Loucy (cell line): Measurements from ENCODE around the gene GJA3.

Experiments used
- H2AFZ ChIP-seq: fragments of 200-600 bp; sonication (generic); 2 replicates; pipeline ENCODE4 v1.6.0; 2016; ENCODE audit warnings: antibody characterized with exemption, mild to moderate bottlenecking, low read length, moderate library complexity
- H3F3A ChIP-seq: fragments of 200-600 bp; 2 replicates; pipeline ENCODE4 v1.6.0; 2016; ENCODE audit warnings: antibody characterized with exemption, low read depth, mild to moderate bottlenecking
- H3K27me3 ChIP-seq: fragments of 200-600 bp; sonication (generic); 2 replicates; pipeline ENCODE4 v1.6.1; 2014; ENCODE audit warnings: low read length, mild to moderate bottlenecking; ENCODE audit not compliant: insufficient read depth, poor library complexity, severe bottlenecking
- H3K36me3 ChIP-seq: fragments of 200-600 bp; sonication (generic); 2 replicates; pipeline ENCODE4 v1.6.1; 2016; ENCODE audit warnings: low read length; ENCODE audit not compliant: insufficient read depth
- H3K4me1 ChIP-seq: fragments of 200-600 bp; sonication (generic); 2 replicates; pipeline ENCODE4 v1.5.1; 2014; ENCODE audit warnings: low read length, mild to moderate bottlenecking; ENCODE audit not compliant: insufficient read depth, poor library complexity, severe bottlenecking
- H3K4me2 ChIP-seq: fragments of 200-600 bp; sonication (generic); 2 replicates; pipeline ENCODE4 v1.6.0; 2014; ENCODE audit warnings: antibody characterized with exemption, low read length, low read depth, mild to moderate bottlenecking; ENCODE audit not compliant: poor library complexity, severe bottlenecking
- H3K4me3 ChIP-seq: fragments of 200-600 bp; sonication (generic); 2 replicates; pipeline ENCODE4 v1.5.1; 2014; ENCODE audit warnings: low read length, mild to moderate bottlenecking, mixed read lengths; ENCODE audit not compliant: poor library complexity, severe bottlenecking
- H3K79me2 ChIP-seq: fragments of 200-600 bp; sonication (generic); 2 replicates; pipeline ENCODE4 v1.6.1; 2014; ENCODE audit warnings: low read length; ENCODE audit not compliant: insufficient read depth
- H3K9ac ChIP-seq: fragments of 200-600 bp; sonication (generic); 2 replicates; pipeline ENCODE4 v1.6.0; 2014; ENCODE audit warnings: mild to moderate bottlenecking, low read depth, low read length, moderate library complexity; ENCODE audit not compliant: poor library complexity, severe bottlenecking
- H3K9me2 ChIP-seq: fragments of 200-600 bp; sonication (generic); replicated peaks from 2 replicates; pipeline ENCODE4 v1.6.1; 2016; ENCODE audit warnings: low read depth, low read length, mixed read lengths
- H3K9me3 ChIP-seq: fragments of 200-600 bp; sonication (generic); 2 replicates; pipeline ENCODE4 v1.6.1; 2014; ENCODE audit warnings: mild to moderate bottlenecking, antibody characterized with exemption, low read length, low read depth; ENCODE audit not compliant: insufficient read depth
- H4K20me1 ChIP-seq: fragments of 200-600 bp; sonication (generic); 2 replicates; pipeline ENCODE4 v1.6.0; 2014; ENCODE audit warnings: antibody characterized with exemption, low read length, mild to moderate bottlenecking; ENCODE audit not compliant: insufficient read depth, poor library complexity, severe bottlenecking
- EZH2phosphoT487 ChIP-seq: fragments of 200-600 bp; IDR thresholded peaks from 2 replicates; pipeline ENCODE4 v1.6.1; 2018; ENCODE audit warnings: antibody characterized with exemption, mild to moderate bottlenecking, moderate library complexity, borderline replicate concordance
- TF ChIP-seq, protein P1 (sequence below): fragments of 200-600 bp; sonication (generic); conservative IDR thresholded peaks from 2 replicates; pipeline ENCODE4 v1.5.1; 2014; ENCODE audit warnings: mild to moderate bottlenecking, antibody characterized with exemption, low read length

GJA3 gene

GRCh38 chr13:20190481-20191310 lies 29.8 kb upstream of the GJA3 start:
- no peak for TF ChIP-seq EZH2phosphoT487
- H3K4me2 ChIP-seq: no peak overlapping the region
- no peak overlapping the region for H3K4me3 ChIP-seq
- no peaks in the 10 kb centered on the region for H3K27me3 ChIP-seq
- no peaks in the 10 kb centered on the region for H3K9me3 ChIP-seq
- no peaks in the 10 kb centered on the region for H3F3A ChIP-seq
- no peaks in the 10 kb centered on the region for H3K4me1 ChIP-seq
- H2AFZ ChIP-seq: no peak overlapping the region
- no peak overlapping the region for H3K9ac ChIP-seq
- no peaks in the 10 kb centered on the region for H3K9me2 ChIP-seq
- H4K20me1 ChIP-seq: no peaks in the 10 kb centered on the region
- no peaks in the 10 kb centered on the region for H3K36me3 ChIP-seq
- no peaks in the 10 kb centered on the region for H3K79me2 ChIP-seq

DNA sequence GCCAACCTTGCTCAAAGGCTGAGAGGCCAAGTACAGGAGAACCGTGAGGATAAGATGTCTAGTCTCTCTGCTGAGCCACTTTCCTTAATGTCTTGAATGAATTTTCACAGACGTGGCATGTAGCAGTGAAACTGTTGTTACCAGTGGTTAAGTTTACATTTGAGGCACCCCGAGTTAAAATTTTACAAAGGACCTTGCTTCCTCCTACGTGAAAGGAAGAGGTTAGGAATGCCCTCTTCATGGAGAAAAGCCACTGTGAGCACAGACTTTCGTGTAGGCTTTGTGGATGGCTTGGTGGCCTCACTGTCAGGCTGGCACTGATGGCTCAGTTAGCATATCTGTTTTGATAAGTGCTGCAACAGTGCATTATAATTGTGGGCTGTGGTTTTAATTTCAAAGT lies 29.2 kb upstream of the GJA3 start:
- no peaks in the 10 kb centered on the region for H3K9me3 ChIP-seq
- no peak overlapping the region for H2AFZ ChIP-seq
- no peak overlapping the region for H3K4me3 ChIP-seq
- no peaks in the 10 kb centered on the region for H3K27me3 ChIP-seq
- no peaks in the 10 kb centered on the region for H3K9me2 ChIP-seq
- no peaks in the 10 kb centered on the region for H3K36me3 ChIP-seq
- H3K4me2 ChIP-seq: no peak overlapping the region
- no peaks in the 10 kb centered on the region for H4K20me1 ChIP-seq
- TF ChIP-seq, protein P1, sequence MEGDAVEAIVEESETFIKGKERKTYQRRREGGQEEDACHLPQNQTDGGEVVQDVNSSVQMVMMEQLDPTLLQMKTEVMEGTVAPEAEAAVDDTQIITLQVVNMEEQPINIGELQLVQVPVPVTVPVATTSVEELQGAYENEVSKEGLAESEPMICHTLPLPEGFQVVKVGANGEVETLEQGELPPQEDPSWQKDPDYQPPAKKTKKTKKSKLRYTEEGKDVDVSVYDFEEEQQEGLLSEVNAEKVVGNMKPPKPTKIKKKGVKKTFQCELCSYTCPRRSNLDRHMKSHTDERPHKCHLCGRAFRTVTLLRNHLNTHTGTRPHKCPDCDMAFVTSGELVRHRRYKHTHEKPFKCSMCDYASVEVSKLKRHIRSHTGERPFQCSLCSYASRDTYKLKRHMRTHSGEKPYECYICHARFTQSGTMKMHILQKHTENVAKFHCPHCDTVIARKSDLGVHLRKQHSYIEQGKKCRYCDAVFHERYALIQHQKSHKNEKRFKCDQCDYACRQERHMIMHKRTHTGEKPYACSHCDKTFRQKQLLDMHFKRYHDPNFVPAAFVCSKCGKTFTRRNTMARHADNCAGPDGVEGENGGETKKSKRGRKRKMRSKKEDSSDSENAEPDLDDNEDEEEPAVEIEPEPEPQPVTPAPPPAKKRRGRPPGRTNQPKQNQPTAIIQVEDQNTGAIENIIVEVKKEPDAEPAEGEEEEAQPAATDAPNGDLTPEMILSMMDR: no peak
- no peak for TF ChIP-seq EZH2phosphoT487
- no peaks in the 10 kb centered on the region for H3K4me1 ChIP-seq
- no peak overlapping the region for H3K9ac ChIP-seq
- H3F3A ChIP-seq: no peaks in the 10 kb centered on the region
- H3K79me2 ChIP-seq: no peaks in the 10 kb centered on the region

- H3K79me2 ChIP-seq: no peaks in the 10 kb centered on the region
- H2AFZ ChIP-seq: no peak overlapping the region
- H3K9me2 ChIP-seq: no peaks in the 10 kb centered on the region
- TF ChIP-seq, protein P1: 0 out of 2 replicates have a peak, but pooled peaks have one; percentile 28
- no peak for TF ChIP-seq EZH2phosphoT487
- H3K9ac ChIP-seq: no peak overlapping the region
- H3F3A ChIP-seq: no peaks in the 10 kb centered on the region
- H3K27me3 ChIP-seq: no peaks in the 10 kb centered on the region
- H3K36me3 ChIP-seq: no peaks in the 10 kb centered on the region
- no peaks in the 10 kb centered on the region for H4K20me1 ChIP-seq
- no peak overlapping the region for H3K4me2 ChIP-seq
- H3K4me1 ChIP-seq: no peaks in the 10 kb centered on the region
- H3K9me3 ChIP-seq: no peaks in the 10 kb centered on the region
- H3K4me3 ChIP-seq: no peak overlapping the region
Observed at GRCh38 chr13:20188667-20189553, 28.1 kb upstream of the GJA3 start.
